K562 (cell line): ENCODE results near the gene FGF21.

Experiments
- CREM ChIP-seq: IDR thresholded peaks from 2 replicates; pipeline ENCODE4 v1.6.1; 2014; ENCODE audit warnings: antibody characterized with exemption, low read depth
- CTCF ChIP-seq, 3 experiments: IDR thresholded peaks in 2 of 3; conservative IDR thresholded peaks in 1 of 3; 2 replicates each; pipeline ENCODE4 v1.5.1; 2011 to 2012; ENCODE audit warnings: low read length in 3 of 3, mild to moderate bottlenecking in 3 of 3, control low read depth in 2 of 3, improper control_type of control experiment in 1 of 3, inconsistent platforms in 1 of 3, low read depth in 1 of 3, mixed read lengths in 1 of 3, moderate library complexity in 1 of 3; ENCODE audit not compliant: insufficient read depth in 2 of 3
- ELK1 ChIP-seq: sonication (generic); formaldehyde crosslinking; IDR thresholded peaks from 2 replicates; pipeline ENCODE4 v1.8.1; 2022; ENCODE audit warnings: missing genetic modification reagents
- EZH2 ChIP-seq: IDR thresholded peaks from 2 replicates; pipeline ENCODE4 v1.6.1; 2012; ENCODE audit warnings: low read depth, mild to moderate bottlenecking, inconsistent platforms, low read length, borderline replicate concordance
- HOMEZ ChIP-seq: fragments of 250-450 bp; sonication (Bioruptor Pico); IDR thresholded peaks from 2 replicates; pipeline ENCODE4 v1.4.0; 2020; ENCODE audit warnings: mild to moderate bottlenecking, moderate library complexity
- LEF1 ChIP-seq: fragments of 450-650 bp; IDR thresholded peaks from 2 replicates; pipeline ENCODE4 v1.6.1; 2016; ENCODE audit warnings: mild to moderate bottlenecking
- MLLT1 ChIP-seq, 2 experiments: fragments of 450-650 bp; IDR thresholded peaks; 2 replicates each; pipeline ENCODE4 v1.6.1; 2016
- MLX ChIP-seq, 2 experiments: fragments of 450-650 bp in 1 of 2; sonication (generic) in 1 of 2; formaldehyde crosslinking; conservative IDR thresholded peaks; 2 replicates each; pipeline versions ENCODE4 v1.4.0 to v1.8.1; 2020 to 2022; ENCODE audit warnings: mild to moderate bottlenecking in 1 of 2, missing genetic modification reagents in 1 of 2
- NR3C1 ChIP-seq: sonication (generic); formaldehyde crosslinking; IDR thresholded peaks from 2 replicates; pipeline ENCODE4 v1.8.1; 2022; ENCODE audit warnings: missing genetic modification reagents
- POLR2A ChIP-seq: fragments of 450-650 bp; conservative IDR thresholded peaks from 2 replicates; pipeline ENCODE4 v1.6.1; 2016
- RBBP5 ChIP-seq: fragments of 200-600 bp; sonication (generic); IDR thresholded peaks from 2 replicates; pipeline ENCODE4 v1.6.1; 2012; ENCODE audit warnings: borderline replicate concordance, mild to moderate bottlenecking, low read length, control low read depth, inconsistent platforms; ENCODE audit not compliant: insufficient read depth, poor library complexity, severe bottlenecking
- SIN3A ChIP-seq, 2 experiments: fragments of 150-350 bp in 1 of 2; IDR thresholded peaks; 2 replicates each; pipeline ENCODE4 v1.6.1; 2011 to 2016; ENCODE audit warnings: borderline replicate concordance in 2 of 2, low read depth in 2 of 2, low read length in 2 of 2, mild to moderate bottlenecking in 2 of 2, moderate library complexity in 2 of 2; ENCODE audit not compliant: control insufficient read depth in 1 of 2
- ZBTB40 ChIP-seq, 2 experiments: fragments of 450-650 bp in 1 of 2; sonication (generic) in 1 of 2; formaldehyde crosslinking in 1 of 2; IDR thresholded peaks; 2 replicates each; pipeline versions ENCODE4 v1.7.1 to v1.9.0; 2016 to 2022; ENCODE audit warnings: inconsistent platforms in 1 of 2, mild to moderate bottlenecking in 1 of 2, missing genetic modification reagents in 1 of 2
- ZBTB7A ChIP-seq: IDR thresholded peaks from 2 replicates; pipeline ENCODE4 v1.6.1; 2011; ENCODE audit warnings: low read depth, mild to moderate bottlenecking, low read length, moderate library complexity, borderline replicate concordance; ENCODE audit not compliant: control insufficient read depth

GRCh38 chr19:48735031-48735615 lies 20.2 kb upstream of the FGF21 start:
- no peak for TF ChIP-seq CTCF (IDR thresholded peaks at IDR 0.05 in 2 of 3, conservative IDR thresholded peaks at IDR 0.05 in 1 of 3; ENCODE audit: insufficient read depth in 2 of 3, low read depth in 1 of 3, low read length in 3 of 3)
- no peak for TF ChIP-seq RBBP5
- TF ChIP-seq CREM: no peak
- no peak for TF ChIP-seq HOMEZ (CRISPR knock-in tag)
- TF ChIP-seq ZBTB7A: no peak
- TF ChIP-seq ZBTB40 (IDR thresholded peaks at IDR 0.05): no peak
- no peak for TF ChIP-seq ZBTB40 (CRISPR knock-in tag; IDR thresholded peaks at IDR 0.05)
- TF ChIP-seq ELK1 (CRISPR knock-in tag): no peak
- no peak for TF ChIP-seq MLLT1 (IDR thresholded peaks at IDR 0.05)
- TF ChIP-seq POLR2A: no peak
- TF ChIP-seq LEF1: no peak
- no peak for TF ChIP-seq SIN3A (IDR thresholded peaks at IDR 0.05; ENCODE audit: borderline replicate concordance in 2 of 2, control insufficient read depth in 1 of 2, low read depth in 2 of 2, low read length in 2 of 2)
- TF ChIP-seq EZH2: no peak
- TF ChIP-seq NR3C1 (CRISPR knock-in tag): no peak
- TF ChIP-seq MLX (CRISPR knock-in tag; conservative IDR thresholded peaks at IDR 0.05): no peak
